Mammary microvascular endothelial cell (primary cell): Measurements from ENCODE around the gene DSE. TPM values are rescaled to one million over a fixed set of nuclear protein-coding genes. Genes with fewer than 3 reads are reported as not detected.

Experiments used
- total RNA-seq: library from RNA; depleted of rRNA; stranded (reverse); fragments of >200 nt; gene quantifications from 2 replicates; pipeline ENCODE4 v1.2.3, GENCODE V29; 2015

DSE gene
- 14.6 and 15.3 TPM in 2 replicates for total RNA-seq

GRCh38 chr6:116370760-116371119 is at the start of gene DSE:
DSE (plus strand) TSS chr6:116370947; CDS start chr6:116399251, 28,304 bp downstream.

GRCh38 chr6:116461331-116461931 is 90.7 kb downstream of the DSE start, which contains the start of gene CALHM6:
CALHM6 (plus strand) TSS chr6:116461375; CDS start chr6:116461930, 555 bp downstream.

Other genes with a start within 250 kb of the DSE start
- gene COL10A1, start 244.8 kb upstream of the DSE start, total RNA-seq, result not detected in 2 replicates
- 15.4 and 17.2 TPM in 2 replicates for gene TSPYL4, start 116.9 kb upstream of the DSE start, total RNA-seq
- 48.4 and 54.3 TPM in 2 replicates for gene TSPYL1, start 91.0 kb upstream of the DSE start, total RNA-seq
- gene CALHM6, start 90.4 kb downstream of the DSE start, total RNA-seq, result not detected in 2 replicates
- 3.6 and 4.4 TPM in 2 replicates for gene CALHM5, start 140.7 kb downstream of the DSE start, total RNA-seq
- 0.10 TPM in 1 of 2 replicates, not detected in the other for gene TRAPPC3L, start 174.7 kb downstream of the DSE start, total RNA-seq
- 0.87 TPM in 1 of 2 replicates, not detected in the other for gene CALHM4, start 182.8 kb downstream of the DSE start, total RNA-seq
- 40.0 and 41.1 TPM in 2 replicates for gene RWDD1, start 200.6 kb downstream of the DSE start, total RNA-seq
- under 0.01 and 0.10 TPM in 2 replicates for gene RSPH4A, start 245.5 kb downstream of the DSE start, total RNA-seq